GM19372 (cell line): ENCODE measurements around the gene HMCN2.

Experiments
- ATAC-seq: cut with Tn5 transposase; IDR thresholded peaks from one replicate; pipeline ENCODE4 v1.9.1; 2021; ENCODE audit warnings: mild to moderate bottlenecking, low read depth, moderate library complexity; ENCODE audit not compliant: unreplicated experiment

Gene HMCN2

DNA sequence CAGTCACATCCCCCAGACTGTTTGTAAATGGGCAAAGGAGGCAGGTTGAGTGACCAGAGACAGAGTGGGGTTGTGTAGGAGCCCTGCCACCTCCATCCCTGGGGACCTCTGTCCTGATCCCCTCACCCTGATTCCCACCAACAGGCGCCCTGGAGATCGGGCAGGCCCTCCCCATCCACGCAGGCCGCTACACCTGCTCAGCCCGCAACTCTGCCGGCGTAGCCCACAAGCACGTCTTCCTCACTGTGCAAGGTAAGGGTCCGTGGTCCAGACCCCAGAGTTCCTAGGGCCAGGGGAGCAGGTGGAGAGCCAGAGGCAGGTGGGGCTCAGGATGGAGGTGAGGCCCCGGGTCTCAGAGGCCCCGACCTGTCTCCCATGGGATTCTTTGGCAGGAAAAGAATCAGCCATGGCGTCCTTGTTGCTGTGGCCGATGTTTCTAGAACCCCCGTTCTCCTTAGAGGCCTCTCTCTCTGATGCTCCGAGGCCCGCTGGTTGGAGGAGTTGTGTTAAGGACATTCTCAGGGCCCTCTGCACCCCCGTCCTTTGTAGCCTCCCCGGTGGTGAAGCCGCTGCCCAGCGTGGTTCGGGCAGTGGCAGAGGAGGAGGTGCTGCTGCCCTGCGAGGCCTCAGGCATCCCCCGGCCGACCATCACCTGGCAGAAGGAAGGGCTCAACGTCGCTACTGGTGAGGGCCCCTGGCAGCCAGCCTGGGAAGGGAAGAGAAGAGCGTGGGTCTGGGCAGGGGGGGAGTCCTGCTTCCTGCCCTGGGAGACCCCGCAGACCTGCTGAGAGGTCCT is 137.3 kb downstream of the HMCN2 start:
- no peak for ATAC-seq

DNA sequence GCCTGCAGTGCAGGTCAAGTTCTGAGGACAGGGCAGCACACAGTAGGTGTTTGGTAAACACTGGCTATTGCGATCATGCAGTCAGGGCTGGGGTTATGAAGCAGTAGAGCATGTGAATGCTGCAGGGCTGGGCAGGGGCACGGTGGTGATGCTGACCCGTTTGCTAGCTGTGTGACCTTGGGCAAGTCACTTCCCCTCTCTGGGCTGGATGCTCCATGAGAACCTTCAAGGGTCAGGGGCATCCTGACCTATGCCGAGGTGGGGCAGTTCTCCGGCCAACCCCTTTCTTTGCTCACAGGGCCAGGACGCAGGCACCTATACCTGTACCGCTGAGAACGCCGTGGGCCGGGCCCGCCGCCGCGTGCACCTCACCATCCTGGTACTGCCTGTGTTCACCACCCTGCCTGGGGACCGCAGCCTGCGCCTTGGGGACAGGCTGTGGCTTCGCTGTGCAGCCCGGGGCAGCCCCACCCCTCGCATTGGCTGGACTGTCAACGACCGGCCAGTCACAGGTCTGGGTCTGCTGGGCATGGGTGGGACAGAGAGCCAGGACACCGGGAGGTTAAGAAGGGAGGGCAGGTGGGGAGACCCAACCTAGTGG is 140.2 kb downstream of the HMCN2 start:
- ATAC-seq, result no peak

DNA sequence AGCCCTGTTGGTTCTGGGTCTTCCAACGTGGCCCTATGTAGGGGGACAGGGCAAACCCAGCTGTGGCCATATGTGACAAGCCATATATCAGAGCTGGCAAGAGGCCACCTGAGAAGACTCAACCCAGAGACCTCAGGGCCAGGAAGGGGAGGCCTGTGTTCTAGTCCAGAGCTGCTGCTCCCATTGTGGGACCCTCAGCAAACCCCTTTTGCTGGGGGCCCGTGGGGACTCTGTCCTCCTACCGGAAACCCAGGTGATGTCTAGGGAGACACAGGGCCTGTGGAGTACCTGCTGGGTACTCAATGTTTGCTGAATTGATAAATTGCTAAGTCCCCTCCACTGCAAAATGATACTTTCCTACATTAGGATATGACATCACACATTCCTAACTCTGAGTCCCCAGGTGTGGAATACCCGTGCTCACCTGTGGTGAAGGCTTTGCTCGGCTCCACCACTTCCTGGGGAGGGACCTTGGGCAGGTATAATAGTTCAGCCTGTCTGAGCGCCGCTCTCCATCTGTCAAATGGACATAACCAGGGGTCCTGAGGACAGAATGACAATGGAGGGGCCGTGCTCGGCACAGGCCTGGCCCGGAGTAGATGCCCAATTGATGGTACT is 140.8 kb downstream of the HMCN2 start:
- ATAC-seq, result no peak

DNA sequence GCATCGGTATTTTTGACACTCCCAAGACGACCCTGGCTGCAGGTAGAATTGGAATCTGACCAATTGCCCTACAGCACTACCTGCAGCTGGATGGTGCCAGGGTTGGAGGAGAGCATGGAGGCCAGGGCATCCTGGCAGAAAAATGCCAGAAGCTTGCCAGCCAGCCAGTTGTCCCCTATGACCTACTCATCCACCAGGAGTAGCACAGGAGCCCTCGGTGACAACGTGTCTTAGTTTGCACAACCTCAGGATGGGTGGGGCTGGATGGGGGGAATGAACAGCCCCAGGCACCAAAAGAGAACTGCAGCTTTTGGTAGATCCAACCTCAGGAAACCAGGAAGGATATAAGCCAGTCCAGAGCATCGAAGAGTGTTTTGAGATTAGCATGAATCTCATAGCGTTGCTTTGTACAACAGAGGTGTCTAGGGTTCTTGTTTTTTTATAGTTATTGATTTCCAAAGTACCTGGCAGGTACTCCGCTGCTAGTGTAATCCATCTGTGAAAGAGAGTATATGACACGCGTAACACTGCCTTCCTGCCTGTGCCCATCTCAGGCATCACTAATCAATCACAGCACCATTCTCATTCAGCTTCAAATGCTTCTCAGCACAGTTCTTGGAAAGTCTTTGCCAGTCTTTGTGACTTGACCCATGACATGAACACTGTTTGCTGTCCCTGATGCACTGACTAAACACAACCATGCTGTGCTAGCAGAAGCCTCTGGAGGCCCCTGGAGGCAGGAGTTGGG is 142.5 kb downstream of the HMCN2 start:
- ATAC-seq, result no peak

DNA sequence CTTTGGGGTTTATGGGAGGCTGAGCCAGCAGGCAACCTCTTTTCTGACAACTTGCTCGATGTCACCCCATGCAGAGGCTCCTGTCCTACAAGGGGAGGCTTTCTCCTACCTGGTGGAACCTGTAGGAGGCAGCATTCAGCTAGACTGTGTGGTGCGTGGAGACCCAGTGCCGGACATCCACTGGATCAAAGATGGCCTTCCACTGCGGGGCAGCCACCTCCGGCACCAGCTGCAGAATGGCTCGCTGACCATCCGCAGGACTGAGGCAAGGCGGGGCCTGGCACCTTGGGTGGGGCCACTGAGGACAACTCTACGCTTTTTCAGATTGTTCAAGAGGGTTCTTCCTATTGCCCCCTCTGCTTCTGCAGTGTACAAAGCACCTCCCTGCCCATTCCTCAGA is 143.1 kb downstream of the HMCN2 start:
- ATAC-seq, result no peak

DNA sequence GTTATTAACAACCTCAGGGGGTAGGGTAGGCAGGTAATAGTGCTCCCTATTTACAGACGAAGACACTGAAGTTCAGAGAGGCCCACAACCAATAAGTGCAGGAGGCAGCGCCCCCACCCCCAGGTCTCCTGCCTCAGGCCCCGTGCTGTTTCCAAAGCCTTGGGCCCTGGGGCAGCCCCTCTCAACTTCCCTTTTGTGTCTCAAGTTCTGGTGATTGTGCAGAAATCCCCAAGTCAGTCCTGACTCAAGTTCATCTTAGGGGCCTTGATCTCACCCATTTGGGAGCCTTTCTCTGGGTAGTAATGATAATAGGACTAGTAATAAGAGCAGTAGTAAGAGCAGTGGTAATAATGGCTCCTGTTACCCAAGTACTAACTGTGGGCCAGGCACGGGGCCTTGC is 143.7 kb downstream of the HMCN2 start:
- no peak for ATAC-seq

DNA sequence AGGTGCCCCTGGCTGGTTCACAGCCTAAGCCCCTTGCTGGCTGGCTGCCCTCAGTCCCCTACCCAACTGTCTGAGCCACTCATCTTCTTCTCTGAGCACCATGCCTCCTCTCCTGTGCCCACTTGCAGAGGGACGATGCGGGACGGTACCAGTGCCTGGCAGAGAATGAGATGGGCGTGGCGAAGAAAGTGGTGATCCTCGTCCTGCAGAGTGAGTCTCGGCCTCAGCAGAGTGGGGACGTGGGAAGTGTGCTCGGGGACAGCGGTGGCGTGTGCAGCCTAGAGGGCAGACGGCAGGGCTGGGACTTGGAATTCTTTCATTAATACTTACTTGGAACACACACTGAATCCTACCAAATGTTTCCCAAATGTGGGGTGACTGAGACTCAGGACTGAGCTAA is 144.9 kb downstream of the HMCN2 start:
- ATAC-seq, result no peak

DNA sequence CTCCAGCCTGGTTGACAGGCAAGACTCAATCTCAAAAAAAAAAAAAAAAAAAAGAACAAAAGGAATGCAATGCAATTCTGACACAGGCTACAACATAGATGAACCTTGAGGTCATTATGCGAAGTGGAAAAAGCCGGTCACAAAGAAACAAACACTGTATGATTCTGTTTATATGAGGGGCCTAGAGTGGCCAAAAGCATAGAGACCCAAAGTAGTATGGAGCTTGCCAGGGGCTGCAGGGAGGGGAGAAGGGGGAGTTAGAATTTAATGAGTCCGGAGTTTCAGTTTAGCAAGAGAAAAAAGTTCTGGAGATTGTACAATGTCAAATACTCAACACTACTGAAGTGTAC is 146.0 kb downstream of the HMCN2 start:
- no peak for ATAC-seq

DNA sequence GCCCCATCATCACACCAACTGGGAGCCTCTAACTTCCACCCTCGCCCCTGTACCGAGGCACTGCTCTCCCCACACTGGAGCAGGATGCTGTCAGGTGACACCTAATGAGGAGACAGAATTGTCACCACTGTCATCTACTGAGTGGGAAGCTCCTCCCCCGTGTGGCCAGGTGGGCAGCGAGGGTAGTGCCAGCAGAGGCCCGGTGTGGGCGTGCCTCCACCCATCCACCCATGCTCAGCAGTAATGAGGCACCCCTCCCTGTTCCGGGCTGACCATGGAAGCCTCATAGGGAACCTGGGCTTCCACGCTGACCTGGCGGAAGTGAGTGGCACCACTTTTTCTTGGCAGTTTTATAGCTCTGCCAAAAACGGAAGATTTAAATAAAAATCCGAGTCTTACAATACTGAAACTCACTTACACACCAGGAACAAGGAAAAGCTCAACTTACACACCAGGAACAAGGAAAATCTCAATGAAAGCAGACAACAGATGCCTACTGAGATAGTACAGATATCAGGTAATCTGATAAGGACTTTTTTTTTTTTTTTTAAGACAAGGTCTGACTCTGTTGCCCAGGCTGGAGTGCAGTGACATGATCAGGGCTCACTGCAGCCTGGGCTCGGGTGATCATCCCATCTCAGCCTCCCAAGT is 148.6 kb downstream of the HMCN2 start:
- ATAC-seq, result no peak

DNA sequence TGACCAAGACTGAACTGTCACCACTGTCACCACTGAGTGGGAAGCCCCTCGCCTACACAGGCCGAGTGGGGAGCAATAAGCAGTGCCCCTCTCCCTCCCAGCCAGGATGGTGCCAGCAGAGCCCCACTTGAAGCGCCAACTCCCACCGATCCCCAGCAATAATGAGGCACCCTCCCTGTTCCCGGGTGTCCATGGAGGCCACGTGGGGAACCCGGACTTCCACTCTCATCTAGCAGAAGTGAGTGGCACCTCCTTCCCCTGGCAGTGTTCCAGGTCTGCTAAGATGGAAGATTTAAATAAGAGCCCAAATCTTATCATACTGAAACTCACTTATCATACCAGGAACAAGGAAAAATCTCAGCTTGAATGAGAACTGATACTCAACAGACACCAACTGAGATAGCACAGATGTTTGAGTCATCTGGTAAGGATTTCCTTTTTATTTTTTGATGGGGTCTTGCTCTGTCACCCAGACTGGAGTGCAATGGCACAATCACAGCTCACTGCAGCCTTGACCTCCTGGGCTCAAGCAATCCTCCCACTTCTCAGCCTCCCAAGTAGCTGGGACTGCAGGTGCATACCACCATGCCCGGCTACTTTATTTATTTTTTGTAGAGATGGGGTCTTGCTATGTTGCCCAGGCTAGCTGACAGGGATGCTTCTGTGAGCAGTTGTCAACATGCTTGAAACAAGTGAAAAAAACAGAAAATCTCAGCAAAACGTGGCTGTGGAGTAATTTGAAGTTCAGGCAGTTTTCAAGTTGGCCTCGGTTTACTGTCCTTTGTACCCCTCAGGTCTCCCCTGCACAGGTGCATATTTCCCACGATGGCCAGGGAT is 149.6 kb downstream of the HMCN2 start:
- no peak for ATAC-seq

DNA sequence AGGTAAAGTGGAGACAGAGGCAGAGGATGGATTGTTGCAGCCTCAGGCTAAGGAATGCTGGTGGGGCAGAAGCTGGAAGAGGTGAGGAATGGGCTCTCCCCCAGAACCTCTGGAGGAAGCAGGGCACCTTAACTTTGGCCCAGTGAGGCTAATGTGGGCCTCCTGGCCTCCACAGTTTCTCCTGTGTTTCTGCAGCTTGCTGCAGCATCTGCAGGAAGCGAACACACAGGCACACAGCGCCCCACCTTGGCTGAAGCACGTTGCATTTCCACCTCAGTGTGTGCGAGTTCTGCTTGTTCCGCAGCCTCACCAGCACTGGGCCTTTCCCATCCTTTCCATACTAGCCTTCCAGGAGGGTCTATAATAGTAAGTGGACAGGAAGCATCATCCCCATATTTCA is 152.0 kb downstream of the HMCN2 start:
- no peak for ATAC-seq

DNA sequence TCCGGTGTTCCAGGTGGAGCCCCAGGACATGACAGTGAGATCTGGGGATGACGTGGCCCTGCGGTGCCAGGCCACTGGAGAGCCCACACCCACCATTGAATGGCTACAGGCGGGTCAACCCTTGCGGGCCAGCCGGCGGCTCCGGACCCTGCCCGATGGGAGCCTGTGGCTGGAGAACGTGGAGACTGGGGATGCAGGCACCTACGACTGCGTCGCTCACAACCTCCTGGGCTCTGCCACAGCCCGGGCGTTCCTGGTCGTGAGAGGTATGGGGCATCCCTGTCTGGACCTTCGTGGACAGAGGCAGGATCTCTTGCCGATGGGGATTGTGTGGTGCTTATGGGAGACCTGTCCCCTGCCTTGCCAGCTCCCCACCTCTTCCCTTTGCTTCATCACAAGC is 153.2 kb downstream of the HMCN2 start:
- no peak for ATAC-seq

DNA sequence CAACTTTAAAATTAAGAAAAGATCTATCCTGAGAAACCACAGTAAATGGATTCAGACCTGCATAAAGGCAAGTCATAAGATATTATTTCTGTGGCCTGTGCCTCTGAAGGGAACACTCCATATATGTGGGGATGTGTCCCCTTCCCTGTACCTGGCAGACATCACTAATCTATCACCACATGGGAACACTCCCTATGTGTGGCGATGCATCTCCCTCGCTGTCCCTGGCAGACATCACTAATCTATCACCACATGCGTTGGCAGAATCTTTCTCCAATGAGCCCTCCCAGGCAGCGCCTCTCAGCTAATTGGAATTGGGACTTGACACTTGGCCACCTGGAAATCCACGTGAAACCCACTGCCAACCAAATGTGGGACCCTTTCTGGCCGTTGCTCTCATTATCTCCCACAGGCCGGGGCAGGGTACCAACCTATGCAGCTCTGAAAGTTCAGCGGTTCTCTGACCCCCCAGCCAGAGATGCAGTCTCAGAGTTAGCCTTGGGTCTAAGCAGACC is 154.0 kb downstream of the HMCN2 start:
- ATAC-seq, result no peak

DNA sequence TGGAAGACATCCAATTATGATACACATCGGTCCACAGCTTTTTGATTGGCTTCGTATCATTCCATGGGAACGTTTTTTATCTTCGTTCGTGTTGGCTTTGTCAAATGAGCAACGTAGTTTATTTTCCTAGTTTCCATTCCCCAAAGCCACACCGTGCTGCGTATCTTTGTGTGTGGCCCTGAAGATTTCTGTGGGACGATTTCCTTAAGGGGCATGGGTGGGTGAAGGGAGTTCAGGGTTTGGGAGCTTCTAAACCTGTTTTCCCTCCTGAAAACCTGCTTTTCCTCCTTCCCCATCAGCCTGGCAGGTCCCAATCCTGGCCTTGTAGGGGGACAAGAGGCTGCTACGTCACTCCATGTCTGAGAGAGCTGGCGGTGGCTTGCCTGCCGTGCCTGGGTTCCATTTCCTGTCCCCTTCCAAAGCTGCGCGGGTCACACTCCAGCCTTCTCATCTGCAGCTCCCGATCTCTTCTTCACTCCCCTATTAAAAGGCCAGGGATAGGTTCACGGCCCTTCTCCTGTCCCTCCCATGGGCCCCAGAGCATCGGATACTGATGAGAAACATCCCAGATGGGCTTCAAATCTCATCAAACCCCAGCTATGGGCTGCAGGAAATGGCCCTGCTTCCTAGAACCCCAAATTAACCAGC is 155.7 kb downstream of the HMCN2 start:
- ATAC-seq, result no peak

DNA sequence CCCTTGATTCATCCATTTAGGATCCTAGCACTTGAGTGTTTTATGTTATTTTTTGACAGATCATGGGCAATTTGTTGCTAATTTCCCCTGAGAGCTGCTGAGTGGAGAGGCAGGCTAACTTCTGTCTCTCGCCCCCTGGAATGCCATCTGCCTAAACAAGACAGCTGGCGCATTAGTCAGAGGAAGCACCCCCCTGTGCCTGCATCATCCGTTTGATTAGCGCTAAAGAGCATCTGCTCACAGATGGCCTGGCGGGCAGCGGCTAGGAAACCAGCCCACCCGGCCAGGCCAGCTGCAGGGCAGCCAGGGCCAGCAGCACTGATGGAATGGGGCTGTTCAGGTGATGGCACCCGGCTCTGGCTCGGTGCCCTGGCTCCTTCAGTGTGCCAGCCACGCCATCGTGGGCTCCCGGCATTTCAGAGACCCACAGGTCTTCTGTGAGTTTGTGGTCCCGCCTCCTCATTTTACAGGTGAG is 156.3 kb downstream of the HMCN2 start:
- ATAC-seq, result no peak

DNA sequence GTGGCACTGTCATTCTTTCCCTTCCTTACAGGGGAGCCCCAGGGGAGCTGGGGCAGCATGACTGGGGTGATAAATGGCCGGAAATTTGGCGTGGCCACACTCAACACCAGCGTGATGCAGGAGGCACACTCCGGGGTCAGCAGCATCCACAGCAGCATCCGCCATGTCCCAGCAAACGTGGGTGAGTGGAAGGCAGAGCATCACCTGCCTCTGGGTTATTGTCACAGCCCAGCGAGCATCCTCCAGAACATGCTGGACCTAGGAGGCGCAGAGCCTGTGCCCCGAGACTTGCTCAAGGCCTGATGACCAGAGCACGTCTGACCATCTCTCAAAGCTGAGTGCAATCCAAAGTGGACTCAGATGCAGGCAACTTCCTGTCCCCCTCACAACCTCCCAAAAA is 157.0 kb downstream of the HMCN2 start:
- ATAC-seq, result no peak

DNA sequence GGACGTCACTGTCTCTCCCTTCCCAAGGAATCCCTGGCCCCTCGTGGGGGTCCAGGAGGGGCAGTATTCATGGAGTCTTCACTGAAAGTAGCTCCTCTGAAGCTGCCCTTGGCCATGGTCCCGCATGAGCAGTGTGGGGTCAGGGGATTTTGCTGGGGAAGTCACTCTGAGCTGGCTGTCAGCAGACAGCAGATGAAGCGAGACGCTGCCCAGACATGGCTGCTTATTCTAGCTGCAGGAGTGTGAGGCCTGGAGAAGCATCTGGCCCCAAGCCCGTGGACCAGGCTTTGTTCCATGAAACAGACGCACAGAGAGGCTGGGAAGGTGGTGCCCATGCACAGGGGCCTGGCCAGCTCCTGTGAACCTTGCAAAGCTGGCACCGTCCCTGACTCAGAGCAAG is 157.7 kb downstream of the HMCN2 start:
- ATAC-seq, result no peak

DNA sequence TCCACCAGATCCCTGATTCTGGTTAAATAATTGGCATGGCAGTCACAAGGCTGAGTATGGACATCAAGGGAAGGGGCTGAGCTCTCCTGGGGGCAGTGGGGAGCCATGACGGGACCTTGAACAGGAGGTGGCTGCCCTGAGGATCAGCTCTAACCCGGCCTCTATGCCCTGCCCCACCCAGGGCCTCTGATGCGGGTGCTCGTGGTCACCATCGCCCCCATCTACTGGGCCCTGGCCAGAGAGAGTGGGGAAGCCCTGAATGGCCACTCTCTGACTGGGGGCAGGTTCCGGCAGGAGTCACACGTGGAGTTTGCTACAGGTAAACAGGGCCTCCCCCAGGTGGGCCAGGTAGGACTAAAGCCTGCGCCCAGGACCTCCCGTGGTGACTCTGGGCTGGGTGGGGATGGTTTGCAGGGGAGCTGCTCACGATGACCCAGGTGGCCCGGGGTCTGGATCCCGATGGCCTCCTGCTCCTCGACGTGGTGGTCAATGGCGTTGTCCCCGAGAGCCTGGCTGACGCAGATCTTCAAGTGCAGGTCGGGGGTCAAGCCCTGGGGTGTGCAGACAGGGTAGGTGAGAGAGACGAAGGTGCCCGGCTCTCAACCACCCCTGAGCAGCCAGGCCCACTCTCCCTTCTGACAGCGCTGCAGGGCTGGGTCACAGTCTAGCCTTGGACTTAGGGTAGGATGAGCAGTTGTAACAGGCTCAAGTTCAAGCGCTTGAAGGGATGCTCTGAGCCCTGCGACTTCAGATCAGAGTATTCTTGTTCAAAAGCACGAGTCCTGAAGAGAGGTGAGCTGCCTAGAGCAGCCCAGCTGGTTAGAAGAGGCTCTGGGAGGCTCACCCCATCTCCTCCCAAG is 159.3 kb downstream of the HMCN2 start:
- ATAC-seq, result no peak
